Measurements from ENCODE around the gene DMAC1.

DMAC1 gene

GRCh38 chr9:7794196-7794595, 5.4 kb downstream of the DMAC1 start:
- Histone ChIP-seq H3K4me1 (ENCODE audit: low read length) (peaks cover 6% of the 10 kb centered on the region; the same call in 1 of the 2 replicates), H3K4me2 (ENCODE audit: low read length) (no peak overlapping the region), H3K9ac (ENCODE audit: low read length) (no peak overlapping the region), H3K36me3 (replicated peaks; ENCODE audit: low read depth, low read length) (peaks cover 29% of the 10 kb centered on the region), H3K4me3 (ENCODE audit: low read length) (no peak overlapping the region), H2AFZ (ENCODE audit: low read depth, low read length) (no peak overlapping the region), H4K20me1 (ENCODE audit: insufficient read depth, low read length) (peaks cover 2% of the 10 kb centered on the region; the same call in 1 of the 2 replicates), H3K27me3 (ENCODE audit: low read depth, low read length) (no peaks in the 10 kb centered on the region), H3K27ac (ENCODE audit: low read length) (no peak overlapping the region), H3K9me3 (ENCODE audit: insufficient read depth, low read length) (no peaks in the 10 kb centered on the region), H3K79me2 (ENCODE audit: low read length) (peaks cover 9% of the 10 kb centered on the region)
- TF ChIP-seq EZH2phosphoT487 (IDR thresholded peaks at IDR 0.05; ENCODE audit: low read depth) (no peak), CTCF (IDR thresholded peaks at IDR 0.05; ENCODE audit: low read depth, low read length) (no peak)

- Histone ChIP-seq H4K20me1 (ENCODE audit: insufficient read depth, low read length) (peaks cover 2% of the 10 kb centered on the region; the same call in 1 of the 2 replicates), H3K4me2 (ENCODE audit: low read length) (no peak overlapping the region), H2AFZ (ENCODE audit: low read depth, low read length) (no peak overlapping the region), H3K27ac (ENCODE audit: low read length) (no peak overlapping the region), H3K27me3 (ENCODE audit: low read depth, low read length) (no peaks in the 10 kb centered on the region), H3K36me3 (replicated peaks; ENCODE audit: low read depth, low read length) (peaks cover 29% of the 10 kb centered on the region), H3K79me2 (ENCODE audit: low read length) (no peaks in the 10 kb centered on the region), H3K4me3 (ENCODE audit: low read length) (no peak overlapping the region), H3K9ac (ENCODE audit: low read length) (no peak overlapping the region), H3K4me1 (ENCODE audit: low read length) (no peaks in the 10 kb centered on the region), H3K9me3 (ENCODE audit: insufficient read depth, low read length) (no peaks in the 10 kb centered on the region)
- no peak for TF ChIP-seq CTCF (IDR thresholded peaks at IDR 0.05; ENCODE audit: low read depth, low read length)
- no peak for TF ChIP-seq EZH2phosphoT487 (IDR thresholded peaks at IDR 0.05; ENCODE audit: low read depth)
Observed at GRCh38 chr9:7791394-7791793, 8.2 kb downstream of the DMAC1 start.

GRCh38 chr9:7790819-7791182, 8.8 kb downstream of the DMAC1 start:
- H3K4me3 ChIP-seq (ENCODE audit: low read length): no peak overlapping the region
- H3K4me1 ChIP-seq (ENCODE audit: low read length): no peaks in the 10 kb centered on the region
- no peak overlapping the region for H3K4me2 ChIP-seq (ENCODE audit: low read length)
- no peak overlapping the region for H3K27ac ChIP-seq (ENCODE audit: low read length)
- H3K9me3 ChIP-seq (ENCODE audit: insufficient read depth, low read length): no peaks in the 10 kb centered on the region
- H3K36me3 ChIP-seq (replicated peaks; ENCODE audit: low read depth, low read length): peaks cover 26% of the 10 kb centered on the region
- H3K27me3 ChIP-seq (ENCODE audit: low read depth, low read length): no peaks in the 10 kb centered on the region
- H3K9ac ChIP-seq (ENCODE audit: low read length): no peak overlapping the region
- no peaks in the 10 kb centered on the region for H3K79me2 ChIP-seq (ENCODE audit: low read length)
- H2AFZ ChIP-seq (ENCODE audit: low read depth, low read length): no peak overlapping the region
- H4K20me1 ChIP-seq (ENCODE audit: insufficient read depth, low read length): peaks cover 2% of the 10 kb centered on the region; the same call in 1 of the 2 replicates
- no peak for TF ChIP-seq EZH2phosphoT487 (IDR thresholded peaks at IDR 0.05; ENCODE audit: low read depth)
- TF ChIP-seq CTCF (IDR thresholded peaks at IDR 0.05; ENCODE audit: low read depth, low read length): no peak

- TF ChIP-seq EZH2phosphoT487 (IDR thresholded peaks at IDR 0.05; ENCODE audit: low read depth): no peak
- TF ChIP-seq CTCF (IDR thresholded peaks at IDR 0.05; ENCODE audit: low read depth, low read length): no peak
- peaks cover 21% of the 10 kb centered on the region for H3K36me3 ChIP-seq (replicated peaks; ENCODE audit: low read depth, low read length)
- no peaks in the 10 kb centered on the region for H3K9me3 ChIP-seq (ENCODE audit: insufficient read depth, low read length)
- no peak overlapping the region for H2AFZ ChIP-seq (ENCODE audit: low read depth, low read length)
- H3K27me3 ChIP-seq (ENCODE audit: low read depth, low read length): no peaks in the 10 kb centered on the region
- no peak overlapping the region for H3K4me3 ChIP-seq (ENCODE audit: low read length)
- H4K20me1 ChIP-seq (ENCODE audit: insufficient read depth, low read length): peaks cover 2% of the 10 kb centered on the region; the same call in 1 of the 2 replicates
- H3K79me2 ChIP-seq (ENCODE audit: low read length): no peaks in the 10 kb centered on the region
- no peaks in the 10 kb centered on the region for H3K4me1 ChIP-seq (ENCODE audit: low read length)
- H3K9ac ChIP-seq (ENCODE audit: low read length): no peak overlapping the region
- no peak overlapping the region for H3K27ac ChIP-seq (ENCODE audit: low read length)
- no peak overlapping the region for H3K4me2 ChIP-seq (ENCODE audit: low read length)
Observed at GRCh38 chr9:7790022-7790818, 9.4 kb downstream of the DMAC1 start.

Data from OCI-LY3 (cell line).